Esophagus squamous epithelium (tissue), 4 donors: ENCODE data around the gene FNDC11.

Experiments used
- POLR2A ChIP-seq, 4 donors: fragments of 450-650 bp; IDR thresholded peaks; one replicate each; pipeline ENCODE4 v1.6.1; 2017; ENCODE audit warnings: antibody characterized with exemption in 4 of 4, mild to moderate bottlenecking in 4 of 4, moderate library complexity in 3 of 4
- TF ChIP-seq, protein P1 (sequence below), 6 experiments: fragments of 450-650 bp in 4 of 6; fragments of 200-600 bp in 2 of 6; sonication (generic) in 2 of 6; IDR thresholded peaks; one replicate each; pipeline ENCODE4 v1.5.1; 2016 to 2019; ENCODE audit warnings: antibody characterized with exemption in 6 of 6, mild to moderate bottlenecking in 4 of 6, moderate library complexity in 4 of 6

DNA sequence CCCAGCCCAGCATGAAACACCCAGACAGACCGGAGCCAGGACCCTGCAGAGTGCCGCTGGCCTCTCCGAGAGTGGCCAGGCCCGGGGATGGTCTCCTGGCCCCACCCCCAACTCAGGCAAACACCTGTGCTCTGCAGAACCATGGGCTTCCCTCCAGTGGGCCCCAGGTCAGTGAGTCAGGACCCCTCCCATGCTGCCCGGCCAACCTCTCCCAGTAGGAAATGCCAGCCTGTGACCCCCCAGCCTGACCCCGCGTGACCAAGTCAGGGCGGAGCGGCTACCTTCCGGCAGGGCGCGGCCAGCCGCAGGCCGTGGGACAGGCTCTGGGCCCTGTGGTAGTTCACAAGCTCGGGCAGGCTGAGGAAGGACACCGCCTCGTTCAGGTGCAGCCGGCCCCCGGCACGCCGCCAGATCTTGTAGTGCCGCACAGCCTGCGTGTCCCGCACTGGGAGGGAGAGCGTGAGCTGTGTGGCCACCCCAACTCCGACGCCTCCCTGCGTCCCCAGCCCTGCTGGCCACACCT is 20.0 kb upstream of the FNDC11 start:
- TF ChIP-seq, protein P1, sequence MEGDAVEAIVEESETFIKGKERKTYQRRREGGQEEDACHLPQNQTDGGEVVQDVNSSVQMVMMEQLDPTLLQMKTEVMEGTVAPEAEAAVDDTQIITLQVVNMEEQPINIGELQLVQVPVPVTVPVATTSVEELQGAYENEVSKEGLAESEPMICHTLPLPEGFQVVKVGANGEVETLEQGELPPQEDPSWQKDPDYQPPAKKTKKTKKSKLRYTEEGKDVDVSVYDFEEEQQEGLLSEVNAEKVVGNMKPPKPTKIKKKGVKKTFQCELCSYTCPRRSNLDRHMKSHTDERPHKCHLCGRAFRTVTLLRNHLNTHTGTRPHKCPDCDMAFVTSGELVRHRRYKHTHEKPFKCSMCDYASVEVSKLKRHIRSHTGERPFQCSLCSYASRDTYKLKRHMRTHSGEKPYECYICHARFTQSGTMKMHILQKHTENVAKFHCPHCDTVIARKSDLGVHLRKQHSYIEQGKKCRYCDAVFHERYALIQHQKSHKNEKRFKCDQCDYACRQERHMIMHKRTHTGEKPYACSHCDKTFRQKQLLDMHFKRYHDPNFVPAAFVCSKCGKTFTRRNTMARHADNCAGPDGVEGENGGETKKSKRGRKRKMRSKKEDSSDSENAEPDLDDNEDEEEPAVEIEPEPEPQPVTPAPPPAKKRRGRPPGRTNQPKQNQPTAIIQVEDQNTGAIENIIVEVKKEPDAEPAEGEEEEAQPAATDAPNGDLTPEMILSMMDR (IDR thresholded peaks at IDR 0.05), result no peak
- TF ChIP-seq POLR2A (IDR thresholded peaks at IDR 0.05), result peak in 3 of 4 donors; percentile 13 to 53 (median 22)
